ENCODE measurements around the gene RNF151.

RNF151 gene

DNA sequence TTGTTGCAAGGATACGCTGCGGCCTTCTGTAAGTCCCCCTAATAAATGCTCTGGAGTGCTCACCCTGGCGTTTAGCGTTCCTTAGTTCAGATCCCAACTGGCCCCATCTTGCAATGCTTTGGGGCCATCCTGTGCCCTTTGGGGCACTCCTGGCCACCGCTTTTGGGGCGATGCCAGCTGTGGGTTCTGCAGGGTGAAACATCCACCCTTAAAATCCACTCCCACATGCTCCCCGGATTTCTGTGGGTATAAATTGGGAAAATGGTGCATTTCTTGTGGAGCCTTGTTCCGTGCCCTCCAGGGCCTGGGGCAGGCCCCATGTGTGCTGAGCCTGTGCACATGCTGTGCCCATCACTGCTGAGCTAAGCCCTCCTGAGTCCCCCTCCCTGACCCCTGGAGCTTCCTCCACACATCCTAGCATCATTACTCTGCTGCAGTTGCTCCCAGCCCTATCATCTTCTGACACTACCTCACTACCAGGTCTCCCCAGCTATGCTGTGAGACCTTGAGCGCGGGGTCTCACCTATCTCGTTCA, 29.6 kb upstream of the RNF151 start:
- TF ChIP-seq BACH2 (CRISPR knock-in tag; IDR thresholded peaks at IDR 0.05; ENCODE audit: borderline replicate concordance) (no peak), PPARA (CRISPR knock-in tag; IDR thresholded peaks at IDR 0.05; ENCODE audit: borderline replicate concordance) (no peak), SNAI2 (CRISPR knock-in tag; IDR thresholded peaks at IDR 0.05) (no peak), RARB (CRISPR knock-in tag; IDR thresholded peaks at IDR 0.05) (no peak), ISL1 (CRISPR knock-in tag; IDR thresholded peaks at IDR 0.05) (no peak), ESRRG (CRISPR knock-in tag; IDR thresholded peaks at IDR 0.05) (no peak), OSR1 (CRISPR knock-in tag; IDR thresholded peaks at IDR 0.05) (no peak), ZNF70 (CRISPR knock-in tag; IDR thresholded peaks at IDR 0.05) (no peak)
- TF ChIP-seq, protein P1, sequence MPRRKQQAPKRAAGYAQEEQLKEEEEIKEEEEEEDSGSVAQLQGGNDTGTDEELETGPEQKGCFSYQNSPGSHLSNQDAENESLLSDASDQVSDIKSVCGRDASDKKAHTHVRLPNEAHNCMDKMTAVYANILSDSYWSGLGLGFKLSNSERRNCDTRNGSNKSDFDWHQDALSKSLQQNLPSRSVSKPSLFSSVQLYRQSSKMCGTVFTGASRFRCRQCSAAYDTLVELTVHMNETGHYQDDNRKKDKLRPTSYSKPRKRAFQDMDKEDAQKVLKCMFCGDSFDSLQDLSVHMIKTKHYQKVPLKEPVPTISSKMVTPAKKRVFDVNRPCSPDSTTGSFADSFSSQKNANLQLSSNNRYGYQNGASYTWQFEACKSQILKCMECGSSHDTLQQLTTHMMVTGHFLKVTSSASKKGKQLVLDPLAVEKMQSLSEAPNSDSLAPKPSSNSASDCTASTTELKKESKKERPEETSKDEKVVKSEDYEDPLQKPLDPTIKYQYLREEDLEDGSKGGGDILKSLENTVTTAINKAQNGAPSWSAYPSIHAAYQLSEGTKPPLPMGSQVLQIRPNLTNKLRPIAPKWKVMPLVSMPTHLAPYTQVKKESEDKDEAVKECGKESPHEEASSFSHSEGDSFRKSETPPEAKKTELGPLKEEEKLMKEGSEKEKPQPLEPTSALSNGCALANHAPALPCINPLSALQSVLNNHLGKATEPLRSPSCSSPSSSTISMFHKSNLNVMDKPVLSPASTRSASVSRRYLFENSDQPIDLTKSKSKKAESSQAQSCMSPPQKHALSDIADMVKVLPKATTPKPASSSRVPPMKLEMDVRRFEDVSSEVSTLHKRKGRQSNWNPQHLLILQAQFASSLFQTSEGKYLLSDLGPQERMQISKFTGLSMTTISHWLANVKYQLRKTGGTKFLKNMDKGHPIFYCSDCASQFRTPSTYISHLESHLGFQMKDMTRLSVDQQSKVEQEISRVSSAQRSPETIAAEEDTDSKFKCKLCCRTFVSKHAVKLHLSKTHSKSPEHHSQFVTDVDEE (CRISPR knock-in tag; IDR thresholded peaks at IDR 0.05): no peak
- TF ChIP-seq, protein P2, sequence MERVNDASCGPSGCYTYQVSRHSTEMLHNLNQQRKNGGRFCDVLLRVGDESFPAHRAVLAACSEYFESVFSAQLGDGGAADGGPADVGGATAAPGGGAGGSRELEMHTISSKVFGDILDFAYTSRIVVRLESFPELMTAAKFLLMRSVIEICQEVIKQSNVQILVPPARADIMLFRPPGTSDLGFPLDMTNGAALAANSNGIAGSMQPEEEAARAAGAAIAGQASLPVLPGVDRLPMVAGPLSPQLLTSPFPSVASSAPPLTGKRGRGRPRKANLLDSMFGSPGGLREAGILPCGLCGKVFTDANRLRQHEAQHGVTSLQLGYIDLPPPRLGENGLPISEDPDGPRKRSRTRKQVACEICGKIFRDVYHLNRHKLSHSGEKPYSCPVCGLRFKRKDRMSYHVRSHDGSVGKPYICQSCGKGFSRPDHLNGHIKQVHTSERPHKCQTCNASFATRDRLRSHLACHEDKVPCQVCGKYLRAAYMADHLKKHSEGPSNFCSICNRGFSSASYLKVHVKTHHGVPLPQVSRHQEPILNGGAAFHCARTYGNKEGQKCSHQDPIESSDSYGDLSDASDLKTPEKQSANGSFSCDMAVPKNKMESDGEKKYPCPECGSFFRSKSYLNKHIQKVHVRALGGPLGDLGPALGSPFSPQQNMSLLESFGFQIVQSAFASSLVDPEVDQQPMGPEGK (CRISPR knock-in tag; IDR thresholded peaks at IDR 0.05; ENCODE audit: borderline replicate concordance): no peak
- TF ChIP-seq, protein P3, sequence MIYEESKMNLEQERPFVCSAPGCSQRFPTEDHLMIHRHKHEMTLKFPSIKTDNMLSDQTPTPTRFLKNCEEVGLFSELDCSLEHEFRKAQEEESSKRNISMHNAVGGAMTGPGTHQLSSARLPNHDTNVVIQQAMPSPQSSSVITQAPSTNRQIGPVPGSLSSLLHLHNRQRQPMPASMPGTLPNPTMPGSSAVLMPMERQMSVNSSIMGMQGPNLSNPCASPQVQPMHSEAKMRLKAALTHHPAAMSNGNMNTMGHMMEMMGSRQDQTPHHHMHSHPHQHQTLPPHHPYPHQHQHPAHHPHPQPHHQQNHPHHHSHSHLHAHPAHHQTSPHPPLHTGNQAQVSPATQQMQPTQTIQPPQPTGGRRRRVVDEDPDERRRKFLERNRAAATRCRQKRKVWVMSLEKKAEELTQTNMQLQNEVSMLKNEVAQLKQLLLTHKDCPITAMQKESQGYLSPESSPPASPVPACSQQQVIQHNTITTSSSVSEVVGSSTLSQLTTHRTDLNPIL (CRISPR knock-in tag; IDR thresholded peaks at IDR 0.05; ENCODE audit: low read depth): no peak
- no peak for ATAC-seq

- no peak for ATAC-seq
- TF ChIP-seq OSR1 (CRISPR knock-in tag; IDR thresholded peaks at IDR 0.05) (no peak), ARNTL (CRISPR knock-in tag; IDR thresholded peaks at IDR 0.05; ENCODE audit: borderline replicate concordance, low read depth) (no peak), ZFP30 (CRISPR knock-in tag; IDR thresholded peaks at IDR 0.05) (no peak), RARB (CRISPR knock-in tag; IDR thresholded peaks at IDR 0.05) (no peak), ZNF70 (CRISPR knock-in tag; IDR thresholded peaks at IDR 0.05) (no peak), TOX (CRISPR knock-in tag; IDR thresholded peaks at IDR 0.05; ENCODE audit: borderline replicate concordance) (no peak), GLIS3 (CRISPR knock-in tag; IDR thresholded peaks at IDR 0.05) (no peak), ESRRG (CRISPR knock-in tag; IDR thresholded peaks at IDR 0.05) (no peak), ZFP3 (CRISPR knock-in tag; IDR thresholded peaks at IDR 0.05) (no peak), ISL1 (CRISPR knock-in tag; IDR thresholded peaks at IDR 0.05) (no peak), CSDC2 (CRISPR knock-in tag; IDR thresholded peaks at IDR 0.05) (no peak), SNAI2 (CRISPR knock-in tag; IDR thresholded peaks at IDR 0.05) (no peak), TCF4 (CRISPR knock-in tag; IDR thresholded peaks at IDR 0.05; ENCODE audit: borderline replicate concordance) (no peak), ZNF8 (CRISPR knock-in tag; IDR thresholded peaks at IDR 0.05) (no peak), ZNF565 (CRISPR knock-in tag; conservative IDR thresholded peaks at IDR 0.05; ENCODE audit: low read depth) (no peak)
- TF ChIP-seq, protein P1 (CRISPR knock-in tag; IDR thresholded peaks at IDR 0.05): no peak
- TF ChIP-seq, protein P3 (CRISPR knock-in tag; IDR thresholded peaks at IDR 0.05; ENCODE audit: low read depth): no peak
- TF ChIP-seq, protein P2 (CRISPR knock-in tag; IDR thresholded peaks at IDR 0.05; ENCODE audit: borderline replicate concordance): no peak
Observed at GRCh38 chr16:1938316-1938715, 28.3 kb upstream of the RNF151 start.

Data from SK-N-SH treated with all-trans-retinoic acid at 6 μM for 48 hours (cell line).